GM23248 (cell line): Measurements from ENCODE around the gene ACRV1. TPM values are rescaled to one million over a fixed set of nuclear protein-coding genes. Genes with fewer than 3 reads are reported as not detected.

Experiments used
- DNase-seq: peaks from one replicate; pipeline ENCODE4 v3.0.0-alpha.2; 2015
- H2AFZ ChIP-seq: fragments of 200-600 bp; sonication (generic); 2 replicates; pipeline ENCODE4 v1.6.1; 2016; ENCODE audit warnings: antibody characterized with exemption
- H3F3A ChIP-seq: fragments of 200-600 bp; sonication (generic); 2 replicates; pipeline ENCODE4 v1.6.1; 2016; ENCODE audit warnings: mild to moderate bottlenecking, antibody characterized with exemption, mixed run types; ENCODE audit not compliant: insufficient read depth
- H3K27ac ChIP-seq: fragments of 200-600 bp; sonication (generic); 2 replicates; pipeline ENCODE4 v1.5.1; 2016; ENCODE audit warnings: mild to moderate bottlenecking
- H3K27me3 ChIP-seq: fragments of 200-600 bp; sonication (generic); replicated peaks from 2 replicates; pipeline ENCODE4 v1.6.1; 2016; ENCODE audit warnings: mild to moderate bottlenecking; ENCODE audit not compliant: insufficient read depth
- H3K36me3 ChIP-seq: fragments of 200-600 bp; sonication (generic); 2 replicates; pipeline ENCODE4 v1.6.1; 2016; ENCODE audit warnings: low read depth, mild to moderate bottlenecking
- H3K4me1 ChIP-seq: fragments of 200-600 bp; sonication (generic); 2 replicates; pipeline ENCODE4 v1.6.1; 2016; ENCODE audit warnings: mild to moderate bottlenecking; ENCODE audit not compliant: insufficient read depth
- H3K4me2 ChIP-seq: fragments of 200-600 bp; sonication (generic); one replicate; pipeline ENCODE4 v1.6.1; 2016; ENCODE audit warnings: mild to moderate bottlenecking; ENCODE audit not compliant: unreplicated experiment
- H3K4me3 ChIP-seq: fragments of 200-600 bp; sonication (generic); 2 replicates; pipeline ENCODE4 v1.5.1; 2016; ENCODE audit warnings: mild to moderate bottlenecking
- H3K79me2 ChIP-seq: fragments of 200-600 bp; sonication (generic); 2 replicates; pipeline ENCODE4 v1.6.1; 2016; ENCODE audit warnings: mild to moderate bottlenecking; ENCODE audit not compliant: insufficient read depth
- H3K9ac ChIP-seq: fragments of 200-600 bp; sonication (generic); 2 replicates; pipeline ENCODE4 v1.6.1; 2016; ENCODE audit warnings: mild to moderate bottlenecking
- H3K9me2 ChIP-seq: fragments of 200-600 bp; sonication (generic); 2 replicates; pipeline ENCODE4 v1.6.1; 2016; ENCODE audit warnings: mixed run types, mild to moderate bottlenecking, moderate library complexity; ENCODE audit not compliant: insufficient read depth
- H3K9me3 ChIP-seq: fragments of 200-600 bp; sonication (generic); one replicate; pipeline ENCODE4 v1.6.1; 2017; ENCODE audit warnings: low read depth
- H4K20me1 ChIP-seq: fragments of 200-600 bp; sonication (generic); 2 replicates; pipeline ENCODE4 v1.6.0; 2016; ENCODE audit not compliant: insufficient read depth
- EZH2 ChIP-seq: fragments of 200-600 bp; sonication (generic); IDR thresholded peaks from 2 replicates; pipeline ENCODE4 v1.6.1; 2018; ENCODE audit warnings: antibody characterized with exemption, mild to moderate bottlenecking; ENCODE audit not compliant: insufficient read depth, poor library complexity, severe bottlenecking
- EZH2phosphoT487 ChIP-seq: fragments of 200-600 bp; sonication (generic); IDR thresholded peaks from 2 replicates; pipeline ENCODE4 v1.6.1; 2018; ENCODE audit warnings: antibody characterized with exemption, moderate library complexity, mild to moderate bottlenecking, low read depth; ENCODE audit not compliant: insufficient read depth
- WGBS, 2 experiments: methylation state at CpG; one replicate each; pipeline ENCODE4 v1.1.6; 2015 to 2017; ENCODE audit warnings: low lambda C conversion rate in 2 of 2, low coverage in 1 of 2; ENCODE audit errors: missing lambda C conversion rate in 2 of 2; 5-methylcytosine and 5-hydroxymethylcytosine counted together
- in situ Hi-C: fragments of 300-500 bp; cut with MboI; formaldehyde crosslinking; loops from 2 replicates; pipeline ENCODE4 v1.15.0; 2020
- polyA plus RNA-seq: library from polyadenylated mRNA; unstranded; fragments of >200 nt; fragmentation: Nextera tagmentation; extraction: Ambion mirVana; gene quantifications from 2 replicates; pipeline ENCODE4 v1.2.1, GENCODE V29; 2016
- total RNA-seq: library from RNA; depleted of rRNA; stranded (reverse); fragments of >200 nt; shearing (Covaris generic); gene quantifications from 2 replicates; pipeline ENCODE4 v1.2.3, GENCODE V29; 2014

Gene ACRV1
- total and polyA plus RNA-seq, 2 experiments from 2014 or later = 0.10 TPM; not detected in 1

DNA sequence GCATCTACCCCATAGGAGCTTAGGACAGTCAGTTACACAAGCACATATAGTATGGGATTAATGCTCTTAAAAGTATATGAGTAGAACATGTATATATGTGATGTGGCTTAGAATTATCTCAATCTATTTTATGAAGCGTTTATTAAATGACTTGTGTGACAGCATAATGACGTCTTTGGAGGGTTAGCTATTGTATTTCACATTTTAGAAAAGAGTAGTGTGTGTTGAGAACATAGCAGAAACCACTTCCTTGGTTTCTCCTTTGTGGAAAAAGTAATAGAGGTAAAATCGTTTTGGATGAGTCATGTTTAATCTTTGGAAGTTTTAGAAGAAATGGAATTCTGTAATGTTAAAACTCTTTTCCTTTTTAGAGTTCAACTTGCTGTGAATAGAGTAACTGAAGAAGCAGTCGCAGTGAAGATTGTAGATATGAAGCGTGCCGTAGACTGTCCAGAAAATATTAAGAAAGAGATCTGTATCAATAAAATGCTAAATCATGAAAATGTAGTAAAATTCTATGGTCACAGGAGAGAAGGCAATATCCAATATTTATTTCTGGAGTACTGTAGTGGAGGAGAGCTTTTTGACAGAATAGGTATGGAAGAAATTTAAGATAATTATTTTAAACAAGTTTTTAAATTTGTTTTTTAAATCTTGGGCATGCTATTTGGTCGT, 53.3 kb downstream of the ACRV1 start:
- WGBS, 2 experiments = 67 to 69% methylated on average over 7 of the region's 7 CpGs
- DNase-seq = peak; percentile 7
- Histone ChIP-seq H3K4me1 (peaks cover 14% of the 10 kb centered on the region), H3K36me3 (no peaks in the 10 kb centered on the region), H3K4me2 (peak overlapping the region; percentile 91), H2AFZ (peak overlapping the region; percentile 93), H3K79me2 (peaks cover 24% of the 10 kb centered on the region), H3K9me2 (no peaks in the 10 kb centered on the region), H4K20me1 (no peaks in the 10 kb centered on the region), H3K27ac (peak overlapping the region; percentile 91), H3K9me3 (no peaks in the 10 kb centered on the region), H3F3A (peaks cover 31% of the 10 kb centered on the region), H3K27me3 (no peaks in the 10 kb centered on the region), H3K4me3 (peak overlapping the region; percentile 91), H3K9ac (peak overlapping the region; percentile 92)
- no peak for TF ChIP-seq EZH2phosphoT487
- in situ Hi-C loops = no loop called here

DNA sequence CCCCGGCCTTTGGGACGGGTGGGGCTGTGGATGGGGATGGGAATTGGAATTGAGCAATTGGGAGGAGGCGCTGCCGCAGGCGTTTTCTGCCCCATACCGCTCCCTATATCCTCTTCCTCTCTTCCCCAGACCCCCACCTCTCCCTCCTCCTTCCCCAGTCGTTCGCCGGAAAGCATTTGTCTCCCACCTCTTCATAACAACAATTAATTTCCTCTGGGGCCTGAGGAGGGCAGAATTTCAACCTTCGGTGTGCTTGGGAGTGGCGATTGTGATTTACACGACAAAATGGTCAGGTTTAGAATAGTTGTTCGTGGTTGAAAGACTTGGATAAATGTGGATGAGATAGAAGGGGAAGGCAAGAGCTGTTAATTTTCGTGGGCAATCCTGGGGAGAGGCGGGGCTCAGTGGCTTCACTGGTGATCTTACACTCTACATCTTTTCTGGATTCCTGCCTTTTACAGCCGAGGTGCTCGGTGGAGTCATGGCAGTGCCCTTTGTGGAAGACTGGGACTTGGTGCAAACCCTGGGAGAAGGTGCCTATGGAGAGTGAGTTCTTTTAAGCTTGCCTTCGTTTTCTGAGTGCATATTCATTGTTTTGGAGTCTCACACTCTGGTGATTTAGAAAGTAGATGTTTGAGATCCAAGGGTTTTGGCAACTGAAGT, 54.2 kb downstream of the ACRV1 start:
- H4K20me1 ChIP-seq = no peaks in the 10 kb centered on the region
- no peaks in the 10 kb centered on the region for H3K36me3 ChIP-seq
- peak overlapping the region; percentile 91 for H3K4me3 ChIP-seq
- H3F3A ChIP-seq = peaks cover 39% of the 10 kb centered on the region
- peaks cover 23% of the 10 kb centered on the region for H3K4me1 ChIP-seq
- H2AFZ ChIP-seq = peak overlapping the region; percentile 93
- H3K4me2 ChIP-seq = peak overlapping the region; percentile 91
- H3K9me2 ChIP-seq = no peaks in the 10 kb centered on the region
- H3K9ac ChIP-seq = peak overlapping the region; percentile 92
- peak; percentile 72 for DNase-seq
- in situ Hi-C loops = no loop called here
- peak overlapping the region; percentile 91 for H3K27ac ChIP-seq
- no peaks in the 10 kb centered on the region for H3K27me3 ChIP-seq
- peaks cover 24% of the 10 kb centered on the region for H3K79me2 ChIP-seq
- WGBS, 2 experiments = 0% methylated on average over 12 to 18 of the region's 18 CpGs
- TF ChIP-seq EZH2 (no peak), EZH2phosphoT487 (no peak)
- no peaks in the 10 kb centered on the region for H3K9me3 ChIP-seq

- Histone ChIP-seq H3K27me3 (no peaks in the 10 kb centered on the region), H3K27ac (peak overlapping the region; percentile 91), H3K36me3 (no peaks in the 10 kb centered on the region), H3K4me1 (peaks cover 25% of the 10 kb centered on the region), H3K4me2 (peak overlapping the region; percentile 91), H3F3A (peaks cover 46% of the 10 kb centered on the region), H3K9me3 (no peaks in the 10 kb centered on the region), H4K20me1 (no peaks in the 10 kb centered on the region), H3K79me2 (peaks cover 24% of the 10 kb centered on the region), H3K9ac (peak overlapping the region; percentile 92), H3K9me2 (no peaks in the 10 kb centered on the region), H2AFZ (peak overlapping the region; percentile 93), H3K4me3 (peak overlapping the region; percentile 91)
- in situ Hi-C loops = no loop called here
- no peak for TF ChIP-seq EZH2phosphoT487
- no peak for TF ChIP-seq EZH2
- DNase-seq = peak; percentile 96
- 0 to 1% methylated on average over 43 to 50 of the region's 51 CpGs for WGBS, 2 experiments
Observed at GRCh38 chr11:125625630-125626287, 54.9 kb downstream of the ACRV1 start.

DNA sequence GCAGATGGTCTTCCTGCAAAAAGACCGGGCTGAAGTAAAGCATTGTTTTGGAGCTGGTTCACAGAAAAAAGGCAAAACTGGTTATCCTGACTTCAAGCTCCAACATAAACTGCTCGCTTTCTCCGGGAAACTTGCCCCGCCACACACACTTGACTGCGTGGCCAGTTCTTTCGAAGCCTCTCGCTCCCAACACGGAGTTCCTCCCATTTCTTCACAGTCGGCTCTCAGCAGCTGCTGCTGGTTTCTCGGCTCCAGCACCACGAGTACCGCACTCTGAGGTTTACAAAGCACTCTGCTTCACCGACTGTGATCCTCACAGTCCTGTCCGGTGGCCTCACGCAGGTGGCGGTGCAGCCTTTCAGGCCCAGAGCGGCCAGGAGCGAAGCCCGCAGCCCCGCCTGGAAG, 55.4 kb downstream of the ACRV1 start:
- Histone ChIP-seq H3K4me2 (peak overlapping the region; percentile 91), H3F3A (peaks cover 51% of the 10 kb centered on the region), H3K4me3 (peak overlapping the region; percentile 91), H3K9me2 (no peaks in the 10 kb centered on the region), H3K27me3 (no peaks in the 10 kb centered on the region), H3K27ac (peak overlapping the region; percentile 91), H4K20me1 (no peaks in the 10 kb centered on the region), H3K36me3 (peaks cover 4% of the 10 kb centered on the region; the same call in 1 of the 2 replicates), H3K79me2 (peaks cover 24% of the 10 kb centered on the region), H3K9ac (peak overlapping the region; percentile 92), H2AFZ (peak overlapping the region; percentile 93), H3K4me1 (peaks cover 25% of the 10 kb centered on the region), H3K9me3 (no peaks in the 10 kb centered on the region)
- WGBS, 2 experiments = 1 to 2% methylated on average over 19 to 20 of the region's 20 CpGs
- TF ChIP-seq EZH2 (no peak), EZH2phosphoT487 (no peak)
- in situ Hi-C loops = no loop called here
- DNase-seq = no peak
